ENCODE data around the gene NPNT.

NPNT gene

GRCh38 chr4:106011387-106011786, 116.1 kb downstream of the NPNT start:
- TF ChIP-seq REST (IDR thresholded peaks at IDR 0.05; ENCODE audit: insufficient read depth in 1 of 2, low read depth in 2 of 2, low read length in 2 of 2), result no peak
- no peak for TF ChIP-seq TAF1 (IDR thresholded peaks at IDR 0.05; ENCODE audit: borderline replicate concordance, insufficient read depth, low read length)
- TF ChIP-seq POLR2AphosphoS5 (IDR thresholded peaks at IDR 0.05; ENCODE audit: low read depth, low read length), result no peak
- TF ChIP-seq SIN3A (IDR thresholded peaks at IDR 0.05; ENCODE audit: borderline replicate concordance, insufficient read depth, low read length), result no peak
- no peak for TF ChIP-seq FOXP2 (optimal IDR thresholded peaks at IDR 0.05; ENCODE audit: borderline replicate concordance, extremely low read depth, extremely low read length, insufficient read depth)

DNA sequence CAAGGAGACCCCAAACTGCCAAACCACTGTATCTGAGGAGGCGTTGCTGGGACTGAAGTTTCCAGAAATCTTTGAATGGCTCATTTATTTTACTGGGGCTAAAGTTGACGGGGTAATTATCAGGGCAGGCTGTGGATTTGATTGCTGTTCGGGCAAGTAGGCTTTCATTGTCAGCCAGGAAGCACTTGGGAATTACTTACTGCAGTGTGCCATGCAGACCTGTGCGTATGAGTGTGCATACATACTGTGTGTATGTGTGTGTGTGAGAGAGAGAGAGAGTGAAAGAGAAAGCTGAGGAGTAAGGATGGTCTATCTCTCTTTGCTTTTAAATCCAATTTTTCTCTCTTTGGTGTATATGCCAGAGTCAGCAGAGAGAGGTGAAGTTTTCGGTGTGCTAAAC, 122.7 kb downstream of the NPNT start:
- no peak for TF ChIP-seq POLR2AphosphoS5 (IDR thresholded peaks at IDR 0.05; ENCODE audit: low read depth, low read length)
- no peak for TF ChIP-seq SIN3A (IDR thresholded peaks at IDR 0.05; ENCODE audit: borderline replicate concordance, insufficient read depth, low read length)
- no peak for TF ChIP-seq FOXP2 (optimal IDR thresholded peaks at IDR 0.05; ENCODE audit: borderline replicate concordance, extremely low read depth, extremely low read length, insufficient read depth)
- no peak for TF ChIP-seq TAF1 (IDR thresholded peaks at IDR 0.05; ENCODE audit: borderline replicate concordance, insufficient read depth, low read length)
- TF ChIP-seq REST (IDR thresholded peaks at IDR 0.05; ENCODE audit: insufficient read depth in 1 of 2, low read depth in 2 of 2, low read length in 2 of 2), result no peak

GRCh38 chr4:106019771-106020170, 124.5 kb downstream of the NPNT start:
- TF ChIP-seq SIN3A (IDR thresholded peaks at IDR 0.05; ENCODE audit: borderline replicate concordance, insufficient read depth, low read length), result no peak
- no peak for TF ChIP-seq FOXP2 (optimal IDR thresholded peaks at IDR 0.05; ENCODE audit: borderline replicate concordance, extremely low read depth, extremely low read length, insufficient read depth)
- no peak for TF ChIP-seq REST (IDR thresholded peaks at IDR 0.05; ENCODE audit: insufficient read depth in 1 of 2, low read depth in 2 of 2, low read length in 2 of 2)
- TF ChIP-seq POLR2AphosphoS5 (IDR thresholded peaks at IDR 0.05; ENCODE audit: low read depth, low read length), result no peak
- no peak for TF ChIP-seq TAF1 (IDR thresholded peaks at IDR 0.05; ENCODE audit: borderline replicate concordance, insufficient read depth, low read length)
